ENCODE measurements around the gene RELL1. TPM values are rescaled to one million over a fixed set of nuclear protein-coding genes. Genes with fewer than 3 reads are reported as not detected.
"Not testable (repeated sequence)": the region's sequence is repeated elsewhere in the genome, so short reads cannot be mapped to it uniquely, and the experiment has no call there.

Gene RELL1
- polyA plus RNA-seq, 5 donors: 8.4 to 11.0 (median 9.4) TPM

- DNase-seq: no peak
These were observed 7.4 kb upstream of the RELL1 start for GRCh38 chr4:37693450-37694190.

GRCh38 chr4:37693030-37693429, 6.9 kb upstream of the RELL1 start:
- DNase-seq: no peak

GRCh38 chr4:37690976-37691375, 4.8 kb upstream of the RELL1 start:
- no peak for DNase-seq

- no peak for DNase-seq
These were observed 3.3 kb upstream of the RELL1 start for GRCh38 chr4:37689353-37690095.

GRCh38 chr4:37687681-37688080, 1.5 kb upstream of the RELL1 start:
- DNase-seq: no peak

- DNase-seq: no peak
These were observed 1.0 kb upstream of the RELL1 start for GRCh38 chr4:37687194-37687562.

GRCh38 chr4:37685823-37686372, 278 bp downstream of the RELL1 start:
- no peak for DNase-seq

GRCh38 chr4:37685161-37685822, 884 bp downstream of the RELL1 start:
- DNase-seq: peak; percentile 51 to 62

- no peak for DNase-seq
These were observed 2.0 kb downstream of the RELL1 start for GRCh38 chr4:37684154-37684553.

GRCh38 chr4:37682701-37683401, 3.3 kb downstream of the RELL1 start:
- DNase-seq: no peak

GRCh38 chr4:37680089-37680488, 6.1 kb downstream of the RELL1 start:
- no peak for DNase-seq

- no peak for DNase-seq
These were observed 6.9 kb downstream of the RELL1 start for GRCh38 chr4:37679301-37679700.

GRCh38 chr4:37678624-37679023, 7.6 kb downstream of the RELL1 start:
- no peak for DNase-seq

- DNase-seq: no peak
These were observed 10.4 kb downstream of the RELL1 start for GRCh38 chr4:37675587-37676290.

GRCh38 chr4:37674439-37674838, 11.7 kb downstream of the RELL1 start:
- no peak for DNase-seq

GRCh38 chr4:37673538-37674192, 12.5 kb downstream of the RELL1 start:
- DNase-seq: no peak

- DNase-seq: no peak
These were observed 15.1 kb downstream of the RELL1 start for GRCh38 chr4:37671072-37671471.

- no peak for DNase-seq
These were observed 15.9 kb downstream of the RELL1 start for GRCh38 chr4:37670249-37670648.

GRCh38 chr4:37669124-37669523, 17.1 kb downstream of the RELL1 start:
- DNase-seq: not testable (repeated sequence)

- DNase-seq: no peak
These were observed 18.7 kb downstream of the RELL1 start for GRCh38 chr4:37667197-37668100.

All from right lung (tissue), 5 donors.